Measurements from ENCODE around the gene SERP1.

SERP1 gene

DNA sequence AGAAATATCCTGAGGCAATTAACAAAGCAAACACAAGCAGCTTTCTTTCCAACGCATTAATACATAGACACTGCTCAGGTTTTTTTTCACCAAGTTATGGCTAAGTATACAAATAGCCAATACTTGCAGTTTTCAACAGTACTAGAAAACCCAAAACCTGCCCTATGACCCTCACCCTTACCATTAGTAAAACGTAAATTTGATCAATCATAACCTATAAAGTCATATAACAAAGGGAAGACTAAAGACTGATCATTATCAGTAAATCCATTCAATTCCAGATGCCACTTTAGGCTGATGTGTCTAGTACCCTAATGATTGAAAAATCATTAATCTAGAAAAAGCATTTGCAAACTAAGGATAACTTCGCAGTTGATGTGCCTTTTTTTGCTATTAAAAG is 3.2 kb downstream of the SERP1 start:
- TF ChIP-seq, protein P1, sequence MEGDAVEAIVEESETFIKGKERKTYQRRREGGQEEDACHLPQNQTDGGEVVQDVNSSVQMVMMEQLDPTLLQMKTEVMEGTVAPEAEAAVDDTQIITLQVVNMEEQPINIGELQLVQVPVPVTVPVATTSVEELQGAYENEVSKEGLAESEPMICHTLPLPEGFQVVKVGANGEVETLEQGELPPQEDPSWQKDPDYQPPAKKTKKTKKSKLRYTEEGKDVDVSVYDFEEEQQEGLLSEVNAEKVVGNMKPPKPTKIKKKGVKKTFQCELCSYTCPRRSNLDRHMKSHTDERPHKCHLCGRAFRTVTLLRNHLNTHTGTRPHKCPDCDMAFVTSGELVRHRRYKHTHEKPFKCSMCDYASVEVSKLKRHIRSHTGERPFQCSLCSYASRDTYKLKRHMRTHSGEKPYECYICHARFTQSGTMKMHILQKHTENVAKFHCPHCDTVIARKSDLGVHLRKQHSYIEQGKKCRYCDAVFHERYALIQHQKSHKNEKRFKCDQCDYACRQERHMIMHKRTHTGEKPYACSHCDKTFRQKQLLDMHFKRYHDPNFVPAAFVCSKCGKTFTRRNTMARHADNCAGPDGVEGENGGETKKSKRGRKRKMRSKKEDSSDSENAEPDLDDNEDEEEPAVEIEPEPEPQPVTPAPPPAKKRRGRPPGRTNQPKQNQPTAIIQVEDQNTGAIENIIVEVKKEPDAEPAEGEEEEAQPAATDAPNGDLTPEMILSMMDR (conservative IDR thresholded peaks at IDR 0.05; ENCODE audit: low read depth) = no peak
- CTCF ChIA-PET = no interaction called here
- POLR2A ChIA-PET (ENCODE audit: low non-redundant PET) = no interaction called here

DNA sequence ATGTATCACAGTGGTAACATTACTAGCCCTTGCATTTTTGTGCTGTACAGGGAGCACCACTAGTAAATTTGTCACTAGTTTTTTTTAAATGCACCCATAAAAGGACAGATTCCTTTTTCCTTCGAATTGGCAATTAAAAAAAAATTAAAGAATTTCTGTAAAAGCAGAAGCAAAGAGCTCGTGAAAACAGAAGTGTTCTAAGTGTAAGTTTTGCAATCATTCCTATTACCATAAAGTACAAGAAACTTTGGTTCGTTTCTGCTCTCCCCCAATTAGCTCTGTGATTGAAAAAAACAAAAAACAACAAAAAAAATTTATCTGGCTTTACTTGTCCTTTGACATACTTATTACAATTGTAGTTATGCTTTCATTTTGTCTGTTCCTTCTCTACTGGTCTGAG is 5.3 kb downstream of the SERP1 start:
- H3K27ac ChIP-seq = no peak overlapping the region
- TF ChIP-seq, protein P1 (conservative IDR thresholded peaks at IDR 0.05; ENCODE audit: low read depth) = no peak
- ChIA-PET CTCF (interaction anchor here (0.7 kb wide), 1 partner anchor 332 kb away, joined by 5 read pairs; no protein-coding TSS in a partner anchor), POLR2A (ENCODE audit: low non-redundant PET) (no interaction called here)
- DNase-seq (ENCODE audit: low spot score) = no peak

More for the DNA sequence above, 3.2 kb downstream of the SERP1 start:
- DNase-seq (ENCODE audit: low spot score) = no peak
- H3K27ac ChIP-seq = no peak overlapping the region

DNA sequence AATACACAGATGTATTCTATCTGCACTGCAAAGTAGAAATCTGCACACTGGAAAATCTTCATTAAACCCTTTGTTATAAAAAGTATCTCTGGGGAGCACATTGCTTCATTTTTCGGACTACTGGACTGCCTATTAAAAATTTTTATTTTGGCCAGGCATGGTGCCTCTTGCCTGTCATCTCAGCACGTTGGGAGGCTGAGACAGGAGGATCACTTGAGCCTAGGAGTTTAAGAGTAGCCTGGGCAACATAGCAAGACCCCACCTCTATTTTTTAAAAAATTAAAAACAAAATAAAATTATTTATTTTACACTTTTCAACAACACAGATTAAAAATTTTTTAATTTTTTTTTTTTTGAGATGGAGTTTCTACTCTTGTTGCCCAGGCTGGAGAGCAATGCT is 6.0 kb downstream of the SERP1 start:
- H3K27ac ChIP-seq = no peak overlapping the region
- no peak for DNase-seq (ENCODE audit: low spot score)
- ChIA-PET CTCF (no interaction called here), POLR2A (ENCODE audit: low non-redundant PET) (no interaction called here)
- TF ChIP-seq, protein P1 (conservative IDR thresholded peaks at IDR 0.05; ENCODE audit: low read depth) = no peak

DNA sequence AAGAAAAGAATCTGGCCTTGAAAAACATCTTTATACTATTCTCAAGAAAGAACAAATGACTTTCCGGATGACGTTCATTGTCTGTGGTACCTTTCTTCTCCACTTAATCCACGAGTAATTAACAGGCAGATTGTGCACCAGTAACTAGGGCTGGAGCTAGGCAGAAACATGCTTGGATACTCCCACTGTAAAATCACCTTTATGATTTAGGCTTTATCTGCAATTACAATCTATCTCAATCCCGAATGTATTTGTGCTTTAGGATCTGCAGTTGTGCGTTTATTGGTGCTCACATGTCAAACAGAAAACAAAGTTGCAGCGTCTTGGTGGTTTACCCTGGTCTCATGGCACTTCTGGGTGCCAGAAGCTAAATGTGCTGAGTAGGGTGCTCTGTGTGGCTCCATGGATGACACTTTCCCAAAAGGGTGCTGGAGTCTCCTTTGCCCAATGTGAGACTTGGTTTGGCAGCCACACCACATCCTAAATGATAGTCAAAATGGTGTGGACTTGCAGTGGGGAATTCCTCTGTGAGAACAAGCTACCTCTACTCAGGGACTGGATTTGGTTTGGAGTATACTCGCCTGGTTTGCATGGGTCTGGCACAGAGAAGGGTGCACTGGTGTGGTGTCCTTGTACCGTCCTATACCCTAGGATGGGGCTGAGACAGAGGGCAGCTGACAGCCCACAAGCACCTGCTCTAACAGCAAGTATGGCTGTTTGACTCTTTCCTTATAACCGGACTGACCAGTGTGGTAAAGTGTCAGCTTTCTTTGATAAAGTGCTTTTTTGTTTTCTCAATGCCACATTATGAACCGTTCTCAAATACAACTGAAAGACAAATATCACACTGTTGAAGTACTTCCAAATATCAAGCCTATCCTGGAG is 7.7 kb downstream of the SERP1 start:
- H3K27ac ChIP-seq = no peak overlapping the region
- TF ChIP-seq, protein P1 (conservative IDR thresholded peaks at IDR 0.05; ENCODE audit: low read depth) = no peak
- DNase-seq (ENCODE audit: low spot score) = no peak
- POLR2A ChIA-PET (ENCODE audit: low non-redundant PET) = no interaction called here
- CTCF ChIA-PET = interaction anchor here (0.6 kb wide), 1 partner anchor 331 kb away, joined by 3 read pairs; no protein-coding TSS in a partner anchor

DNA sequence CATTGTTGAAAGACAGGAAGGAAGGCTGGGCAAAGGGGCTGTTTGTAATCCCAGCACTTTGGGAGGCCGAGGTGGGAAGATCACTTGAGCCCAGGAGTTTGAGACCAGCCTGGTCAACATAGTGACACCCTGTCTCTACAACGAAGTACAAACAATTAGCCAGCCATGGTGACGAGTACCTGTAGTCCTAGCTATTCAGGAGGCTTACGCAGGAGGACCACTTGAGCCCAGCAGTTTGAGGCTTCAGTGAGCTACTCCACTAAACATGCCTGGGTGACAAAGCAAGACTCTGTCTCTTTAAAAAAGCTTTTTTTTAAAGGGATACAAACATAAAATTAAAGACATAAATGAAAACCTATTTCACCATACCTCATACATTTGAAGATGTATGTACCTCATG is 11.1 kb downstream of the SERP1 start:
- TF ChIP-seq, protein P1 (conservative IDR thresholded peaks at IDR 0.05; ENCODE audit: low read depth) = no peak
- H3K27ac ChIP-seq = no peak overlapping the region
- CTCF ChIA-PET = no interaction called here
- DNase-seq (ENCODE audit: low spot score) = no peak
- POLR2A ChIA-PET (ENCODE audit: low non-redundant PET) = no interaction called here

DNA sequence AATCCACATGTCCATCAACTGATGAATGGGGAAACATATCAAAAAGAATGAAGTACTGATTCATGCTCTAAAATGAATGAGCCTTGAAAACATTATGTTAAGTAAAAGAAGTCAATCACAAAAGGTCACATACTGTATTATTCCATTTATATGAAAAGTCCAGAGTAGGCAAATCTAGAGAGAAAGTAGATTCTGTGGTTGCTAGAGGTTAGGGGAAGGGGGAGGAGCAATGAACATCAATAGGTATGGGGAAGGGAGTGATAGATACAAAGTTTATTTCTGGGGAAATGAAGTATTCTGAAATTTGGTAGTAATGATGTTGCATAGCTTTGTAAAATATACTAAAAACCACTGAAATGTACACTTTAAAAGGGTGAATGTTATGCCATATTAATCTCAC is 14.5 kb downstream of the SERP1 start:
- ChIA-PET CTCF (no interaction called here), POLR2A (ENCODE audit: low non-redundant PET) (no interaction called here)
- no peak for DNase-seq (ENCODE audit: low spot score)
- H3K27ac ChIP-seq = no peak overlapping the region
- TF ChIP-seq, protein P1 (conservative IDR thresholded peaks at IDR 0.05; ENCODE audit: low read depth) = no peak

Measured in RWPE1 (cell line).